Skeletal muscle cell (primary cell): ENCODE data around the gene LRP1-AS.
"Not testable (repeated sequence)": the region's sequence is repeated elsewhere in the genome, so short reads cannot be mapped to it uniquely, and the experiment has no call there.

Source experiments
- DNase-seq: peaks from one replicate; pipeline ENCODE4 v3.0.0-alpha.2; 2010; ENCODE audit warnings: low read depth
- H3K4me3 ChIP-seq: 2 replicates; pipeline ENCODE4 v1.5.1; 2011; ENCODE audit warnings: low read depth, mild to moderate bottlenecking, control low read depth, low read length, moderate library complexity

Gene LRP1-AS

DNA sequence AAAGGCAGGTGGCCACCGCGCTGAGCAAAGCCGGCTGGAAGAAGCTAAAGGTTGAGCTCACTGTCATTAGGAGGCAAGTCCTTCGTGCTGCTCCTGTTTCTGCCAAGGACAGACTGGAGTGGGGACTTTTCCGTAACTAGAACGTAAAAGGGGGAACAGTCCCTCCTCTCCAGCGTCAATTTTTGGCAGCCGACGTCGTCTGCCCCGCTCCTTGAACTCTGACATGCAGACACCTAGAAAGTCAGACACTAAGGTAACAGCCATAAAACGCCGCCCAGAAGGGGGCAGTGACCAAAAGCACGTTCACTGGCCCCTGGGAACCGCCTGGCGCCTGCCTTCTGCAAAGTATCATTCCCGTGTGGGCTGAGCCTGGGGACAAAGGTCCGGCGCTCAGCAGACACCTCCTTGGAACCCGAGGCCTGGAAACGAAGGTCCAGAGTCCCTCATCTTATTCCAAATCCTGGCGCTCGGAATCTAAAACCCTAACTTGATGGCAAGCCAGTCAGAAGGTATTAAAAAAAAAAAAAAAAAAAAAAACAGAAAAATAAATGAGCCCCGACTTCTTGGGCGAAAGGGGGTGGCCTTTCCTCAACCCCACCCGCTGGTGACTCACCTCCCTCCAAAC is 20.2 kb downstream of the LRP1-AS start:
- H3K4me3 ChIP-seq, result peak overlapping the region; percentile 94
- DNase-seq, result no peak

DNA sequence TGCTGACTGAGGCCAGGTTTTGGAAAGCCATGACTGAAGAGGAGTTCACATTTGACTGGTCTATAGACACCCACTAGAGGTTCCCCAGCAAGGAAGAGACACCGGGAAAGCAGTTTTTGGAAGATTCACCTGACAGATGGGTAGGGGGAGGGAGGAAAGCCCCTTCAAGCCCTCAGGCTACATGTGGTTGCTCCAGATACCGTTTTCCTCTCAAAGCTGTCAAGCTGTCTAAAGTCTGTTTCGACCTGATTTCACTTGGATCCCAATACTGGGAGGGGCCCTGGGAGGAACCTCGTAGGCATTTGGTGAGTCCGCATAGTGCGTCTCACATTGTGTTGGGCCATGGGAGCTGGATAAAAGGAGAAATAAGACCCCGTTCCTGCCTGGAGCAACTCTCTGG is 20.9 kb downstream of the LRP1-AS start:
- no peak overlapping the region for H3K4me3 ChIP-seq
- no peak for DNase-seq

DNA sequence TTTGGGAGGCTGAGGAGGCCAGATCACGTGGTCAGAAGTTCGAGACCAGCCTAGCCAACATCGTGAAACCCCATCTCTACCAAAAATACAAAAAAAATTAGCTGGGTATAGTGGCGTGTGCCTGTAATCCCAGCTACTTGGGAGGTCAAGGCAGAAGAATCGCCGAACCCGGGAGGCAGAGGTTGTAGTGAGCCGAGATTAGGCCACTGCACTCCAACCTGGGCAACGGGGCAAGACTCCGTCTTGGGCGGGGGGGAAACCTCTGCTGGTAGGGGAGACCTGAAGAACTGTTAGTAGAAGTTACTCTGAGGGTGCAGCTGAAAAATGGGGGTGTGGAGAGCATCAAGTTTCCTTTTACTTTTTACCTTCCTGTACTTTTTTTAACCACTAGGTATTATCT is 21.4 kb downstream of the LRP1-AS start:
- DNase-seq, result no peak
- no peak overlapping the region for H3K4me3 ChIP-seq

DNA sequence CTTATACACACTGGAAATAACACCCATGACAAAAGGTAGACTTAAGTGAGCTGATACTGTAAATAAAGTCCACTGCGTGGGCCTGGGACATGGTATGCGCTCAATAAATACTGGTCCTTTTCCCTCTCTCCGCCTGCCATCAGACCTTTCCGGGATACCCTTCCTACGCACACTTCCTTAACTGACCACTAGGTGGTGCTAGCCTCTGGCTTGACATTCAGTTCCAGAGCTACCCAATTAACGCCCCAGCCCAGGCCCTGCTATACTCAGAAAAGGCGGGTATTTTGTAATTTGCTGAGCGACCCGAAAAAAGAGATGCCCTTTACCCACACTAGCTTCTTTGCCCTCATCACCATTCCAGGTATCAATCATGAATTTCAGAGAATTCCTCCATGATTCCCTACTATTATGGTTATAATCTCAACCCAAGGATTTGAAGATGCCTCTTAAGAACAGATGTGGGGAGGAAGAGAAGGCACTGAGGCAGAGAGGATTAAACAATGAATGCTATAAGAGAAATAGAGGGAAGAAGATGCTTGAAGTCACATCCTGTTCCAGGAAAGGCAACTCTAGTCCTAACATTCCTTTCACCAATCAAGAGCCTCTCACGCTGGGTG is 23.1 kb downstream of the LRP1-AS start:
- no peak for DNase-seq
- no peak overlapping the region for H3K4me3 ChIP-seq

DNA sequence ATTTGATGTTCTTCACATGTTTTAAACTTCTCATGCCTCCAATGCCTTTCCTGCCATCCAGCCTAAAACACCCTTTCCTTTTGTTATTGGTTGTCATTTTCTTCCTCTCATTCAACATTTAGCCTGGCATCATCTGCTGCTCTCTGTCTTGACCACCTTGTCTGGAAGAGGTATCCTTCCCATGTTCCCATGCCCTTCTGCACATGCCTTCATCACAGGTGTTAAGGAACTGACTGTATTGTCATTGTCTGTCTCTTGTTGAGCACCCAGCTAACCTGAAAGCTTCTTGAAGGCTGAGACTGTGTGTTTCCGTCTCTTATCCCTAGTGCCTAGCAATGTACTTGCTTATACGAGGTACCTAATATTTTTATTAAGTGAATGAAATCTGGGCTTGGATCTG is 23.6 kb downstream of the LRP1-AS start:
- DNase-seq, result no peak
- no peak overlapping the region for H3K4me3 ChIP-seq

DNA sequence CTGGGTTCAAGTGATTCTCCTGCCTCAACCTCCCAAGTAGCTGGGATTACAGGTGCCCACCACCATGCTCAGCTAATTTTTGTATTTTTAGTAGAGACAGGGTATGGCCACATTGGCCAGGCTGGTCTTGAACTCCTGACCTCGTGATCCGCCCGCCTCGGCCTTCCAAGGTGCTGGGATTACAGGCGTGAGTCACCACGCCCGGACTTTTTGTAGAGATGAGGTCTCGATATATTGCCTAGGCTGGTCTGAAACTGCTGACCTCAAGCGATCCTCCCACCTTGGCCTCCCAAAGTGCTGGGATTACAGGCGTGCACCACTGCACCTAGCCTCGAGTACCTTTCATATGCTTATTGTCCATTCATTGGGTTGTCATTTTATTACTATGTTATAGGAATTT is 26.7 kb downstream of the LRP1-AS start:
- not testable (repeated sequence) for DNase-seq

DNA sequence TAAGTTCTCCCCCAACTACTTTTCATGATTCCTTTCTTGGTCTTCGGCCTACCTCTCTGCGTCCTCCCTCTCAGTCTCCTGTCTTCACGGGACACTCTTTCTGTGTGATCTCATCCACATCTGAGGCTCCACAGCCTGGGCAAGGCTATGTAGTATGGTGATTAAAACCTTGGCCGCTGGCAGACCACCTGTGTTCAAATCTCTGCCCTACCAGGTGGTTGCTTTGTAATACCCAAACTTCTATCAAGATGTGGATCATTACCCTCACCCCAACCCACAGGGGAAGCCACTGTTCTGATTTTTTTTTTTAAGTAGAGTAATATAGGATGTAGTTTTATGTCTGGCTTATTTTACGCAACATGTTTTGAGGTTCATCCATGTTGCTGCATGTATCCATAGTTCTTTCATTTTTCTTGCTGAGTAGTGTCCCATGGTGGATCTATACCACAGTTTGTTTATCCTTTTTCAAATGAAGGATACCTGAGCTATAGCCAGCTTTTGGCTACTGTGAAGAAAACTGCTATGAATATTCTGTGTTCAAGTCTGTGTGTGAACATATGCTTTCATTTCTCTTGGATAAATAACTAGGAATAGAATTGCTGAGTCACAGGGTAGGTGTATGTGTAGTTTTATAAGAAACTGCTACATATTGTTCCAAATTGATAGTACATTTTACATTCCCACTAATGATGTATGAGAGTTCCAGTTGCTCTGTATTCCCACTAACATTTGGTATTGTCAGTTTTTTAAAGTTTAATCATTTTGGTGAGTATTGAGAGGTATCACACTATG is 27.9 kb downstream of the LRP1-AS start:
- DNase-seq, result no peak
- no peak overlapping the region for H3K4me3 ChIP-seq

More for the DNA sequence above, 26.7 kb downstream of the LRP1-AS start:
- H3K4me3 ChIP-seq, result not testable (repeated sequence)

DNA sequence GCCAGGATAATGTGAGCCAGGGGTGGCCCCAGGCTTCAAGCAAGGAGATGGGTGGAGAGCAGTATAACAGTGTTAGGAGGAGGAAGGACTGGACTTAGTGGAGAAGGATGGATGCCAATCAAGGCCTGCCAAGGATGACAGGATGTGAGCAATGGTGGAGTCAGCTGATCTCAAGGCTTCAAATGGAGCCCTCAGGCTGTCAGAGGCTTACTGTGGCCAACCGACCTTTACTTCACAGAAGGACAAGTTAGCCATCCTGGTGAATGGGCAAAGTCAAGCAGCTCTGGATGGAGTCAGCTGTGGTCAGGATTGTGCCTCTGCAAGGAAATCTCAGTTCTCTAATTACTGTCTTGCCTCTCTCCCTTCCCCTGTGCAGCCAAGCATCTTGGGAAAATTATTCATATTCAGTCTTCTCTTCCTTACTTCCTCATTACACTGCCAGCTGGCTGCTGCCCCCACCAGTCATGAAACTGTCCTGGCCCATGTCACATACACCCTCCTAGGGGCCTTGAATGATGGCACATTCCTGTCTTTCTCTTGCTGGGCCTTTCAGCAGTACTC is 28.6 kb downstream of the LRP1-AS start:
- no peak overlapping the region for H3K4me3 ChIP-seq
- DNase-seq, result no peak

DNA sequence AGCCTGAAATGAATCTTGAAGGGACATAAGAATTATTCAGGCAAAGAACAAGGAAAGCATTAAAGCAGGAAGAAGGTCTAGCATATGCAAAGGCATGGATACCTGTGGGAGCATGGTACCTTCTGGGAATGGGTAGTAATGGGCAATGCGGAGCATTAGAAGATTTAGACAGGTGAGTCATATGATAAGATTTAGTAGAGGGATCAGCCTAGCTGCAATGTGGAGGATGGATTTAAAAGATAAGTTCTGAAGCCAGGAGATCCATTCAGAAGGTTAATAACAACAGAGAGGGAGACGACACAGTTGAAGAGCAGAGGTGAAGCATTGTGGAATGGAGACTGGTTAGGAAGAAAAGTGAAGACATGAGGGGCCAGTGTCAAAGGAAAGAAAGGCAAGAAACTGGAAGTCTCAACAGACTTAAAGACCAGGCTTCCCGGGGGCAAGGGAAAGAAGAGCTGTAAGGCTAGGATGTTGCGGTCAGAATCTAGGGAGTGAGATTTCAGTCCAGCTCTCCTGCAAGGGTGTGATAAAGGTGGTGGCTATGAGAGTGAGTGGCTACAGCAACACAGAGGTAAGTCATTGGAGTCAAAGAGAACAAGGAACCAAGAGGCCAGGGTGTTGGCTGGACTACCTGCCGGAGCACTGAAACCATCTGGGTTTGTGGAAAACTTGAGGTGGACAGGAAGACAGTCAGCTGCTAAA is 30.7 kb downstream of the LRP1-AS start:
- H3K4me3 ChIP-seq, result no peak overlapping the region
- DNase-seq, result no peak

DNA sequence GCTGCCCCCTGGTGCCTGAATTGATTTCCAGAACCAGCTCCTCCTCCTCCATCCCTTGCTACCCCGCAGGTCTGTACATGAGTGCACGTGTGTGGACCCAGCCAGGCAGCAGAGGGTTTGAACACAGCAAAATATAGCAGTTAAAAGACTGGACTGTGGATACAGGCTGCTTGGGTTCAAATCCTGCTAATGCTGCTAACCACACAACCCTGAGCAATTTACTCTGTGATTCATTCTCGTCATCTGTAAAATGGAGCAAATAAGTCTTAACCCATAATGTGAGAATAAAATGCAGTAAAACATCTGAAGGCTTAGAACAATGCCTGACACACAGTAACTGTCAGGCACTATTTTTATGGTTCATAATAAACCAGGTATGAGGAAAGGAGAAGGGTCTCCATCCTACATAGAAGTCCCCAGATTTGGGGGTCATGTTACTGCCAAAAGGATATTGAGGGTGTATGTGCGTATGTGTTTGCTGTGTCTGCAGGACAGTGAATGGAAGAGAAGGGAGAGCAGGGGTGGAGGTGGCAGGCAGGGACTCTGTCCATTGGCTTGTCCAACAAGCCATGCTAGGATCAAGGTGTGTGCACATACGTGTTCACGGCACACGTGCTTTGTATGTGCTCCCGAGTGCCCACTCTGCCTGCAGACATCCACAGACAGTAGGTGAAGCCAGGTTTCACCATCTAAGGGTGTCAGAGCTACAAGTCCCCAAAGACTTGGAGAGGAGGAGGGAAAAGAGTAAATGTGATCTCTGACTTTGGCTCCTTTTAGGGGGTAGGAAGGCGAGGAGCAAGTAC is 34.7 kb downstream of the LRP1-AS start:
- H3K4me3 ChIP-seq, result peak overlapping the region; percentile 76
- no peak for DNase-seq

DNA sequence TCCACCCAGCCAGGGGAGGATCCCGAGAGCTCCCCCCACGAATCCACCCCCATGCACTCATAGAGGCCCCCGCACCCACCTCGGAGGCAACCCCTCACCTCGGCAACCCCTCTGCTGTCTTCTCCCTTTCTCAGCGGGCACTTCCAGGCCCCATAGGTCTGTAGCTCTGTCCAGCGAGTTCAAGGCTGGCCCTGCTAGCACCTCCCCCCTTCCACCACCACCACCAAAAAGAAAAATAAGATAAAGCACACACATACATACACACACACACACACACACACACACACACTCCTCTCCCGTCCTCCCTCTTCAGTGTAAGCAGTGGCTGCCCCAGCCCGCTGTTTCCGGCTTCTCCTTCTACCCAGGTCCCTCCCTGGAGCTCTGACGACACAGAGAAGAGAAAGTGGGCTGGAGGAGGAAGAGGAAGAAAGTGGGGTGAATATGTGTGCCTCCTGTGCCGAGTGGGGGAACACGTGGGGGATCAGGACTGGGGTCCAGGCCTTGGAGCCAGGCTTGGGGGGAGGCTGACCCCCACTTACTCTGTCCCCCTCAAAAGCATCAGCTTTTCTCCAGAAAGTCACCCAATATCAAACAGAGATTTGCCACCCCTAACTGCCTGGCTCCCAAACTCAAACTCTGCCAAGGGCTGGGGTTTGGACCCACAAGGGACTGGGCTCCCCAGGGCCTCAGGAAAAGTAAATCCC is 36.2 kb downstream of the LRP1-AS start, which contains the start of gene STAT6:
STAT6 (minus strand) TSS at position 332 of the 704 bp plus-strand sequence. CDS start 3,084 bp downstream, outside the sequence.
- H3K4me3 ChIP-seq, result peak within 1 kb of the TSS; percentile 76
- DNase-seq, result peak; percentile 74

DNA sequence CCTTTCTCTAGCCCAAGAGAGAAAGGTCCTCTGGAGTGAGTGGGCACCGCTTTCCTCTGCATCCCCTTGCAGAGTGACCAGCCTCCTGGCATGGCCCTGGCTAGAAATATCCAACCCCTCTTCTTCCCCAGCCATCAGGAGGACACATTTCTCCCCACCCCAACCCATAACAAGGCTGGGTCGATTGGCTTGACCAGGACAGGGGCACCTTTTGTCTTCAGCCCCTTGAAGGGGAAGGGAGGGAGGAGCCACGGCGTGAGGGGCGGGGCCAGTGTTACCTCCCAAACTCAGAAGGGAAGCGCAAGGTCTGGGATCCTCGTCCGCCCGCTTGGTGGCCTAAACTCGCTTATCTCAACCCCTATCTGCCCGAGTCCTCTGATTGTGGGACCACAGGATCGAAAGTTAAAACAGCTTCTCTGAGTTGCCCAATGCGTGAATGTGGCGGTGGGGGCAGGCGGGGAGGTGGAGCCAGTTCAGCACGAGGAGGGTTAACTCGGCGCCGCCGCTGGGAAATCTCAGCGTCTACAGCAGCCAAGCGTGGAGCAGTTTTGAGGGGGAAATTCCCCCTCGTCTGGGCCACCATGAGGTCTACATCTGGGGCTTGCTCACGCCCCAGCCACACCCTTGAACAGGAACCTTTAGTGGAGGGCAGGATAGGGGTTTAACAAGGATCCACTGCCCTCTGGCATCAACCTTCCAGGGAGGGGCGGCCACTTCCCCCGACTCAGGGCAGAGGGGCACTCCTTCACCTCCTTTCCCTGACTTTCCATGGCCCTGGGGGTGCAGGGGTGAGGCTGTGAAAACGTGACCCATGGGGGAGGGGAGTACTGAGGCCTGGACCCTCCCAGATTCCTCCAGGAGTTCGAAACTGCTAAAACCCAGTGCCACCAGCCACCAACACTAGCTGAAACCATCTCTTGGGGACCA is 37.1 kb downstream of the LRP1-AS start:
- no peak for DNase-seq
- H3K4me3 ChIP-seq, result peak overlapping the region; percentile 76

DNA sequence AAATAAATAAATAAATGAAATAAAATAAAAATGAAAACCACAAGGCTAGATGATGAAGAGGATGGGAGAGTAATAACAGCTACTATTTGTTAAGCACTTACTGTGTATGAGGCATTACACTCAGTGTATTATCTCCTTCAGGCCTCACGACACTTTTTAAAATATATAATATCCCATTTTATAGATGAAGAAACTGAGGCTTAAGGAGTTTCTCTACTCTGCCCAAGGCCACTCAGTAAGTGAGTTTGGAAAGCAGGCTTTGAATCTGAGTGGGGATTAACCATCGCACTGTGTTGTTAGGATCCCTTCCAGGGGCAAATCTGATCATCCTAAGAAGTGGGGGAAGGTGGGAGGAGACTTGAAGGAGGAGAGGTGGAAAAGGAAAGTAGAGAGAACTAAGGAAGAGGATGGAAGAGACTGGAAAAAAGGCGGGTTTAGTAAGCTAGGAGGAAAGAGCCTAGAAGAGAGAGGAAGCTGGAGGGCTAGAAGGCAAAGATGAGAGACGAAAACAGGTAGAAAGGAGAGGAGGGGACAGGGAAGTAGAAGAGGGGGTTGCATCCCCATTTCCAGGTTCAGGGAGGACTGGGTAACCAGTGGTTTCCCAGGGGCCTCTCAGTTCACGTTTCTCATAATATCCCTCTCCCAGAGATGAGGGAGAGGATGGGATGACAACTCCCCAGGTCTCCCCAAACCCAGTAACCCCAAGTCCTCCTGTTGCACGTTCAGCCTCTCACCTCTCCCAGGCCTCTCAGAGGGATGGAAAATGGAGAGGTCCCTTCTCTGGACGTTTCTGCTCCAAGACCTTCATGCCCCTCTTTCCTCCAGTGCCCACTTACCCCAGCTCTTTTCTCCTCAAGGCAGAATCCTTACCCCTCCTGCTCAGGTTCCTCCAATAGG is 38.0 kb downstream of the LRP1-AS start:
- H3K4me3 ChIP-seq, result peak overlapping the region; percentile 76
- no peak for DNase-seq

DNA sequence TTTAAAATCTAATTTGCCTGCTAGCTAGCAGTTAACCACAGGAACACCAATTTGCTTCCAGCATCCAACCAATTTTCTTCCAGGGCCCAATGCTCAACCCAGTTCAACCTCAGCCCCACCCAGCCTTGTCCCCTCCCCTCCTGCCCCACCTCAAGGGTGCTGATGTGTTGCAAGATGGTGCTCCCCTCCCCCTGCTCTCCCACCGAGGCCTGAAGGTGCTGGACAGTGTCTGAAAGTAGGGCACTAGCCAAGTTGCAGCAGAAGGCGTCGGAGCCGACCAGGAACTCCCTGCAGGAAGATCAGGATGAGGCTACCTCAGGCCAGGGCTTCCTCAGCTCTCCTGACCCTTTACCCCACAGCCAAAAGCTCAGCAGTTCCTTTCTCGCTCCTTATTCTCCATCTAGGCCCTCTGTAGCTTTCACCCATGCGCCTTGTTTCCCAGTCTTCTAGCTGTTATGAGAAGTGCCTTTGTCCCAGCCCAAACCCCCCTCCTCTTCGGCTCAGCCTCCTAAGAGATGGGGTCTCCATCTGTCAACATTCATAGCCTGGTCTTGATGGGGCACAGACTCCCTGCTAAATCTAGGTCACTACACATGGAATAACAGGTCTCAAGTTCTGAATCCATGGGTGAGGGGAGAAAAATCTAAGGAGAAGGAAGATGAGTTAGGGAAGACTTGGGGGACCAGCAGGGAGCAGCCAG is 39.8 kb downstream of the LRP1-AS start:
- DNase-seq, result no peak
- H3K4me3 ChIP-seq, result no peak overlapping the region

DNA sequence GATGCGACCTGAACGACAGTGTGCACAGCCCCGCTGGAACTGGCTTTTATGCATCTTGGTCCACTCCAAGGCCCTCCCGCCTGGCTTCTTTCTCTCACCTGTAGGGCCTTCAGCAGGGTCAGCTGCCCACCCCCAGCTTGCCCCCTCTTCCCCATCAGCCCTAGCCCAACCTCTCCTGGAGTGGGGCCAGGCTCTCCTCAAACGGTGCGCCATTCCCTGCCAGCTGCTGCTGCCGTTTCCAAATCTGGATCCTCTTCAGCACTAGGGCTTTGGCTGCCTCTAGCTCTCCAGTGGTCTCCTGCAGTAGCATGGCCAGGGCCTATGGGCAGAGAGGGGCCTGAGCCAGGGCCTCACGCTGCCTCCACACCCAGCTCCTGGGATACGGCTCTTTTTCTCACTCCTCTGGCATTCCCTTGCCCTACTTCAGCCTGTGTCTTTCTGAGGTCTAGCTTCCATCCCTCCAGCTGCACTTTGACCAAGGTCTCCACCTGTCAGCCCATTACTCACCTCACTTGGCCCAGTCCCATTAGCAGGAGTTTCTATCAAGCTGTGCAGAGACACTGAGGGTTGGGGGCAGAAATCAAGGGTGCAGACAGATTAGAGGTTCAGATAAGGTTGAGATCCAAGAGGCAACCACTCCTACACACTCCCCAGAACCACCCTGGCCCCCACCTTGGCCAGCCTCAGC is 41.3 kb downstream of the LRP1-AS start:
- no peak overlapping the region for H3K4me3 ChIP-seq
- DNase-seq, result no peak
